Measurements from ENCODE around the gene GALNT1.

- no peak for TF ChIP-seq POLR2A (IDR thresholded peaks at IDR 0.05; ENCODE audit: low read length)
- TF ChIP-seq GATA1 (IDR thresholded peaks at IDR 0.05; ENCODE audit: low read depth, low read length), result no peak
These were observed 3.1 kb upstream of the GALNT1 start for GRCh38 chr18:35578481-35578880.

Measured in erythroblast (primary cell).